ENCODE results near the gene MRPL48.
"Not testable (repeated sequence)": the region's sequence is repeated elsewhere in the genome, so short reads cannot be mapped to it uniquely, and the experiment has no call there.

Gene MRPL48

GRCh38 chr11:73880449-73880848 is 92.8 kb downstream of the MRPL48 start:
- H3K4me1 ChIP-seq (ENCODE audit: control insufficient read depth in 1 of 2, insufficient read depth in 2 of 2, low read length in 2 of 2) = not testable (repeated sequence)

GRCh38 chr11:73883856-73884255 is 96.2 kb downstream of the MRPL48 start:
- no peak overlapping the region for H3K23ac ChIP-seq (ENCODE audit: low read length)
- no peak overlapping the region for H3K18ac ChIP-seq (ENCODE audit: low read length)
- H3K79me1 ChIP-seq (ENCODE audit: low read length) = no peaks in the 10 kb centered on the region
- no peak overlapping the region for H4K12ac ChIP-seq (ENCODE audit: low read depth, low read length)
- H3K4me3 ChIP-seq (ENCODE audit: low read depth, low read length) = no peak overlapping the region
- peaks cover 2% of the 10 kb centered on the region for H3K9me3 ChIP-seq (ENCODE audit: insufficient read depth, low read depth, low read length)
- H2BK5ac ChIP-seq (ENCODE audit: low read depth, low read length, poor library complexity) = no peak overlapping the region
- no peak overlapping the region for H3K4ac ChIP-seq (ENCODE audit: low read depth, low read length)
- H3K14ac ChIP-seq (ENCODE audit: low read length) = no peak overlapping the region
- H2AK5ac ChIP-seq (ENCODE audit: low read length) = no peak overlapping the region
- H4K8ac ChIP-seq (ENCODE audit: low read depth, low read length) = no peak overlapping the region
- no peak overlapping the region for H3K27ac ChIP-seq (ENCODE audit: low read depth, low read length)
- no CpG with 5 or more reads among the region's 2 CpGs for WGBS (ENCODE audit: extremely low coverage, insufficient coverage, insufficient read length)
- H3K4me2 ChIP-seq (ENCODE audit: low read length) = no peak overlapping the region
- no peak overlapping the region for H2BK120ac ChIP-seq (ENCODE audit: insufficient read depth, low read length, poor library complexity)
- no peak overlapping the region for H4K91ac ChIP-seq (ENCODE audit: low read depth, low read length)
- H2BK12ac ChIP-seq (ENCODE audit: low read length) = no peak overlapping the region
- H3K4me1 ChIP-seq (ENCODE audit: control insufficient read depth in 1 of 2, insufficient read depth in 2 of 2, low read length in 2 of 2) = no peaks in the 10 kb centered on the region
- no peak overlapping the region for H2AFZ ChIP-seq (ENCODE audit: insufficient read depth, low read length, poor library complexity)
- no peak overlapping the region for H3K9ac ChIP-seq (ENCODE audit: low read length)
- no peaks in the 10 kb centered on the region for H3K27me3 ChIP-seq (ENCODE audit: insufficient read depth, low read length)
- peaks cover 0 to 3% of the 10 kb centered on the region in 2 experiments for H3K36me3 ChIP-seq (ENCODE audit: control insufficient read depth in 1 of 2, insufficient read depth in 2 of 2, low read length in 2 of 2)
- no peak for DNase-seq
- H3K79me2 ChIP-seq (ENCODE audit: control insufficient read depth, insufficient read depth, low read length, poor library complexity) = no peaks in the 10 kb centered on the region

More at GRCh38 chr11:73880449-73880848, 92.8 kb downstream of the MRPL48 start:
- H3K36me3 ChIP-seq (ENCODE audit: control insufficient read depth in 1 of 2, insufficient read depth in 2 of 2, low read length in 2 of 2); H3K79me2 ChIP-seq (ENCODE audit: control insufficient read depth, insufficient read depth, low read length, poor library complexity); H2BK5ac ChIP-seq (ENCODE audit: low read depth, low read length, poor library complexity); H4K12ac ChIP-seq (ENCODE audit: low read depth, low read length); H4K8ac ChIP-seq (ENCODE audit: low read depth, low read length); H3K4ac ChIP-seq (ENCODE audit: low read depth, low read length); H3K18ac ChIP-seq (ENCODE audit: low read length); H3K4me2 ChIP-seq (ENCODE audit: low read length); H3K14ac ChIP-seq (ENCODE audit: low read length); H4K91ac ChIP-seq (ENCODE audit: low read depth, low read length); H2BK12ac ChIP-seq (ENCODE audit: low read length); H3K27ac ChIP-seq (ENCODE audit: low read depth, low read length); H3K23ac ChIP-seq (ENCODE audit: low read length); H3K79me1 ChIP-seq (ENCODE audit: low read length); H2AK5ac ChIP-seq (ENCODE audit: low read length); H3K27me3 ChIP-seq (ENCODE audit: insufficient read depth, low read length); H3K9ac ChIP-seq (ENCODE audit: low read length); H2AFZ ChIP-seq (ENCODE audit: insufficient read depth, low read length, poor library complexity); H3K9me3 ChIP-seq (ENCODE audit: insufficient read depth, low read depth, low read length); H2BK120ac ChIP-seq (ENCODE audit: insufficient read depth, low read length, poor library complexity); H3K4me3 ChIP-seq (ENCODE audit: low read depth, low read length): not testable (repeated sequence)
- peak; percentile 48 to 76 for DNase-seq
- no CpG with 5 or more reads among the region's 10 CpGs for WGBS (ENCODE audit: extremely low coverage, insufficient coverage, insufficient read length)

DNA sequence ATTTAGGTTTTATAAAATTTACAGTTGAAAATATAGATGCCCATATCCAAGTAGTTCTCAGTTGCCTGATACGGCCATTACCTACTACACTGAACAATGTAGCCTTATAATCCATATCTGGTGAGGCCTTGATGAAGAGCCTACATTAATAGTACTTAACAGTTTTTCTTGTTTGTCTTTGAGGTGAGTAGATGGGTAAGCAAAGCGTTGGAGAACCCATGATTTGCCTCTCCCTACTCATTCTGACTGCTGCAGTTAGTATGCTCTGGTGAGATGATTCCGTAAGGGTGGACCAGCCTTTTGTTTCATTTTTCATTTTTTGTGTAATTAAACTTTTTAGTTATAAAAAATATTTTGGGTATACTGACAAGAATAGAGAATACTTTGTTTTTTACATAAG is 100.6 kb downstream of the MRPL48 start:
- H2BK120ac ChIP-seq (ENCODE audit: insufficient read depth, low read length, poor library complexity) = no peak overlapping the region
- no peak overlapping the region for H3K27ac ChIP-seq (ENCODE audit: low read depth, low read length)
- no peak overlapping the region for H2AK5ac ChIP-seq (ENCODE audit: low read length)
- no peaks in the 10 kb centered on the region for H3K79me1 ChIP-seq (ENCODE audit: low read length)
- H4K12ac ChIP-seq (ENCODE audit: low read depth, low read length) = no peak overlapping the region
- peaks cover 0 to 8% of the 10 kb centered on the region in 2 experiments for H3K36me3 ChIP-seq (ENCODE audit: control insufficient read depth in 1 of 2, insufficient read depth in 2 of 2, low read length in 2 of 2)
- H3K79me2 ChIP-seq (ENCODE audit: control insufficient read depth, insufficient read depth, low read length, poor library complexity) = no peaks in the 10 kb centered on the region
- H3K4me1 ChIP-seq (ENCODE audit: control insufficient read depth in 1 of 2, insufficient read depth in 2 of 2, low read length in 2 of 2) = no peaks in the 10 kb centered on the region
- H4K91ac ChIP-seq (ENCODE audit: low read depth, low read length) = no peak overlapping the region
- no peak overlapping the region for H3K14ac ChIP-seq (ENCODE audit: low read length)
- no peak overlapping the region for H2AFZ ChIP-seq (ENCODE audit: insufficient read depth, low read length, poor library complexity)
- no peak overlapping the region for H3K4me3 ChIP-seq (ENCODE audit: low read depth, low read length)
- H4K8ac ChIP-seq (ENCODE audit: low read depth, low read length) = no peak overlapping the region
- no peak overlapping the region for H3K4ac ChIP-seq (ENCODE audit: low read depth, low read length)
- H3K4me2 ChIP-seq (ENCODE audit: low read length) = no peak overlapping the region
- no peak overlapping the region for H3K18ac ChIP-seq (ENCODE audit: low read length)
- DNase-seq = no peak
- WGBS (ENCODE audit: extremely low coverage, insufficient coverage, insufficient read length) = no CpG with 5 or more reads among the region's 3 CpGs
- H3K27me3 ChIP-seq (ENCODE audit: insufficient read depth, low read length) = no peaks in the 10 kb centered on the region
- no peaks in the 10 kb centered on the region for H3K9me3 ChIP-seq (ENCODE audit: insufficient read depth, low read depth, low read length)
- no peak overlapping the region for H3K9ac ChIP-seq (ENCODE audit: low read length)
- H2BK12ac ChIP-seq (ENCODE audit: low read length) = no peak overlapping the region
- H3K23ac ChIP-seq (ENCODE audit: low read length) = no peak overlapping the region
- no peak overlapping the region for H2BK5ac ChIP-seq (ENCODE audit: low read depth, low read length, poor library complexity)

GRCh38 chr11:73889019-73889418 is 101.3 kb downstream of the MRPL48 start:
- H3K23ac ChIP-seq (ENCODE audit: low read length) = no peak overlapping the region
- no peaks in the 10 kb centered on the region for H3K79me1 ChIP-seq (ENCODE audit: low read length)
- H3K79me2 ChIP-seq (ENCODE audit: control insufficient read depth, insufficient read depth, low read length, poor library complexity) = no peaks in the 10 kb centered on the region
- H4K91ac ChIP-seq (ENCODE audit: low read depth, low read length) = no peak overlapping the region
- H2BK12ac ChIP-seq (ENCODE audit: low read length) = no peak overlapping the region
- no peak overlapping the region for H4K8ac ChIP-seq (ENCODE audit: low read depth, low read length)
- no peak overlapping the region for H3K4ac ChIP-seq (ENCODE audit: low read depth, low read length)
- no peaks in the 10 kb centered on the region for H3K27me3 ChIP-seq (ENCODE audit: insufficient read depth, low read length)
- no CpG with 5 or more reads among the region's 1 CpG for WGBS (ENCODE audit: extremely low coverage, insufficient coverage, insufficient read length)
- no peak overlapping the region for H3K4me2 ChIP-seq (ENCODE audit: low read length)
- H3K4me3 ChIP-seq (ENCODE audit: low read depth, low read length) = no peak overlapping the region
- H2AK5ac ChIP-seq (ENCODE audit: low read length) = no peak overlapping the region
- peak; percentile 40 to 85 for DNase-seq
- H3K9ac ChIP-seq (ENCODE audit: low read length) = no peak overlapping the region
- H3K36me3 ChIP-seq (ENCODE audit: control insufficient read depth in 1 of 2, insufficient read depth in 2 of 2, low read length in 2 of 2) = peaks cover 0 to 6% of the 10 kb centered on the region in 2 experiments
- H3K27ac ChIP-seq (ENCODE audit: low read depth, low read length) = no peak overlapping the region
- H2AFZ ChIP-seq (ENCODE audit: insufficient read depth, low read length, poor library complexity) = no peak overlapping the region
- no peak overlapping the region for H3K14ac ChIP-seq (ENCODE audit: low read length)
- no peak overlapping the region for H2BK5ac ChIP-seq (ENCODE audit: low read depth, low read length, poor library complexity)
- H4K12ac ChIP-seq (ENCODE audit: low read depth, low read length) = no peak overlapping the region
- H3K9me3 ChIP-seq (ENCODE audit: insufficient read depth, low read depth, low read length) = no peaks in the 10 kb centered on the region
- no peak overlapping the region for H3K18ac ChIP-seq (ENCODE audit: low read length)
- no peaks in the 10 kb centered on the region for H3K4me1 ChIP-seq (ENCODE audit: control insufficient read depth in 1 of 2, insufficient read depth in 2 of 2, low read length in 2 of 2)
- no peak overlapping the region for H2BK120ac ChIP-seq (ENCODE audit: insufficient read depth, low read length, poor library complexity)

All from trophoblast cell (in vitro differentiated cells and primary cell).